Measurements from ENCODE around the gene KCTD21.

The KCTD21 gene

DNA sequence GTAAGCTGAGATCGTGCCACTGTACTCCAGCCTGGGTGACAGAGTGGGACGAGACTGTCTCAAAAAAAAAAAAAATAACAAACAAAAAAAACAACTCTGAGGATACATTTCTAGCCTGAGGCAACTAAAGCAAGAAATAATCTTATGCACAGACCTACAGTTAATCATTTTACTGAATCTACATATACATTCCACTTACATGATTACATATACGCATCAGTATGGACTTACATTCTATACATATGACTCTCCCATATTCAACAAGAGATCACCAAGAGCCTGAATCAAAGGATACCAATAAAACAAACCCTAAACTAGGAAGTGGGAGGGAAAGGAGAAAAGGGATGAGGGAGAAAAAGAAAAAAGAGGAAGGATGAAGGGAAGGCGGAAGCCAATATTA lies 50.1 kb downstream of the KCTD21 start:
- DNase-seq: no peak

DNA sequence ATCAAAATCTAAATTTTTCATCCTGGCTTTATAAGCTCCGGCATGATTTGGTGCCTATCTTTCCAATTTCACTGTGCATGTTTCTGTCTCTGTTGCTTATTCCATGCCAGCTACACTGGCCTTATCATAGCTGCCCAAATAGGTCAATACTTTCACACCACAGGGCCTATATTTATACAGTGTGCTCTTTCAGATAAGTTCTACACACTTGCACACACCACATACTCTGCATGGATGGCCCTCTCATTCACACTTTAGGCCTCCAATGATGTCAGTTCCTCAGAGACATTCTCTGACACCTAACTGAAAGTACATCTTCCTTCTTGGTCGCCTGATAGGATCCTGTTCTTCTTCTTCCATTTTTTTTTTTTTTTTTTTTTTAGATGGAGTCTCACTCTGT lies 56.0 kb downstream of the KCTD21 start:
- DNase-seq: no peak

DNA sequence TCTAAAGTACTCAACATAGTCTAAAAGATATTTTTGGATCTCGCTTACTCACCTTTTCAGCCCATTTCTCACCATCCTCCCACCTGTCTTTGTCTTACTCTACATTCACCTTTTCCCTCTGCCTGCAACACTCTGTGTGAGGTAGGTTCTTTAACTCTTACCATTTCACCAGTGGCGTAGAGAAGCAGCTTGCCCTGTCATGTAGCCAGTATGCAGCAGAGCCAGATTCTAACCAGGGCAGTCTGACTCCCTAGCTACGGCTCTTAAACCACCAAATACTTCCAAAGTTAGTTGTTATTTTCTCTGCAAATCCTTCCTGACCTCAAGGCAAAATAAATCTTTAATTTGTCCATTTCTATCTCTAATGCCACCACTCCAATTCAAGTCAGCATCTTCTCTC lies 56.5 kb downstream of the KCTD21 start:
- DNase-seq: no peak

DNA sequence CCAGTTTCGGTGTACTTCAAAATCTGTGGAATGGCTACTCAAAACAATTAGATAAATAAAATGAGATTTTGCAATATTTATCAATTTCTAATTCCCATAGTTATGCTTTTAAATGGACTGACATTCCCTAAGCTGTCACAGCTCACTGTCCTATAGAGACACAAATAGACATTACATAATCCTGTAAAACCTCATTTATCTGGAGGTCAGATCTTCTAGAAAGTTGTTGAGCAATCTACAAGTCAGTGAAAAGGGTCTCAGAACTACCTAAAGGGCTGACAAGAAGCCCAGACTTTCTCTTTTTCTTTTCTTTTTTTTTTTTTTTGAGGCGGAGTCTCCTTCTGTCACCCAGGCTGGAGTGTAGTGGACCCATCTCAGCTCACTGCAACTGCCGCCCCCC lies 61.0 kb downstream of the KCTD21 start:
- DNase-seq: no peak
